Measurements from ENCODE around the gene CCDC91. TPM values are rescaled to one million over a fixed set of nuclear protein-coding genes. Genes with fewer than 3 reads are reported as not detected.
A peak's percentile ranks its signal among the peaks of the same experiment; 100 is the strongest.

CCDC91 gene
- total and polyA plus RNA-seq, 8 donors: 15.0 to 27.0 (median 19.1) TPM

GRCh38 chr12:28440081-28440608 lies 249.9 kb downstream of the CCDC91 start:
- WGBS, 2 donors: 91% methylated on average over 3 of the region's 3 CpGs

GRCh38 chr12:28442101-28442500 lies 251.8 kb downstream of the CCDC91 start:
- no peak overlapping the region for H3K27ac ChIP-seq
- no peak overlapping the region for H3K4me3 ChIP-seq
- no peaks in the 10 kb centered on the region for H3K36me3 ChIP-seq
- intact Hi-C loops (cut with DNase I): no loop called here
- H3K27me3 ChIP-seq: no peaks in the 10 kb centered on the region
- no peak for ATAC-seq
- 95% methylated on average over 4 of the region's 4 CpGs for WGBS, 2 donors
- no peaks in the 10 kb centered on the region for H3K9me3 ChIP-seq
- DNase-seq: no peak
- TF ChIP-seq, protein P1, sequence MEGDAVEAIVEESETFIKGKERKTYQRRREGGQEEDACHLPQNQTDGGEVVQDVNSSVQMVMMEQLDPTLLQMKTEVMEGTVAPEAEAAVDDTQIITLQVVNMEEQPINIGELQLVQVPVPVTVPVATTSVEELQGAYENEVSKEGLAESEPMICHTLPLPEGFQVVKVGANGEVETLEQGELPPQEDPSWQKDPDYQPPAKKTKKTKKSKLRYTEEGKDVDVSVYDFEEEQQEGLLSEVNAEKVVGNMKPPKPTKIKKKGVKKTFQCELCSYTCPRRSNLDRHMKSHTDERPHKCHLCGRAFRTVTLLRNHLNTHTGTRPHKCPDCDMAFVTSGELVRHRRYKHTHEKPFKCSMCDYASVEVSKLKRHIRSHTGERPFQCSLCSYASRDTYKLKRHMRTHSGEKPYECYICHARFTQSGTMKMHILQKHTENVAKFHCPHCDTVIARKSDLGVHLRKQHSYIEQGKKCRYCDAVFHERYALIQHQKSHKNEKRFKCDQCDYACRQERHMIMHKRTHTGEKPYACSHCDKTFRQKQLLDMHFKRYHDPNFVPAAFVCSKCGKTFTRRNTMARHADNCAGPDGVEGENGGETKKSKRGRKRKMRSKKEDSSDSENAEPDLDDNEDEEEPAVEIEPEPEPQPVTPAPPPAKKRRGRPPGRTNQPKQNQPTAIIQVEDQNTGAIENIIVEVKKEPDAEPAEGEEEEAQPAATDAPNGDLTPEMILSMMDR (IDR thresholded peaks at IDR 0.05): no peak
- FAIRE-seq: no peak
- H3K4me1 ChIP-seq: no peaks in the 10 kb centered on the region

More at GRCh38 chr12:28440081-28440608, 249.9 kb downstream of the CCDC91 start:
- Histone ChIP-seq H3K9me3 (no peaks in the 10 kb centered on the region), H3K27ac (no peak overlapping the region), H3K4me1 (no peaks in the 10 kb centered on the region), H3K27me3 (no peaks in the 10 kb centered on the region), H3K4me3 (no peak overlapping the region), H3K36me3 (no peaks in the 10 kb centered on the region)
- intact Hi-C loops (cut with DNase I): no loop called here
- no peak for DNase-seq
- FAIRE-seq: no peak
- TF ChIP-seq, protein P1 (IDR thresholded peaks at IDR 0.05): no peak
- ATAC-seq: no peak

DNA sequence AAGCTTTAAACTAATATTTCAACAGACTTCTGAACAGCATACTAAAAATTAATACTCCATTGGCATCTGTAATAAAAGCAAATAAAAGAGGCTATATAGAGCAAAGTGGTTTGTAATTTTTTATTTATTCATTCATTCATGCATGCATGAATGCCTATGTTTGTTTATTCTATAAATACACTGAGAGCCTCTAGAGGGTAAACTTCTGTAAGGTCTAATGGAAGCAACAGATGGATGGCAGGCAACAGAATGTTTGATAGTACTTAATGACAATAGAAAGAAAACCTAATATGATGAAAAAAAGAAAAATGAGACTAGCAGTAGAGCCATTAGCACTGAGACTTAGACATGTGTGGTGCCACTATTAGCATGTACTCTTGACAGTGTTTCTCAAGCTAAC lies 253.1 kb downstream of the CCDC91 start:
- H3K27ac ChIP-seq: no peak overlapping the region
- intact Hi-C loops (cut with DNase I): no loop called here
- no peaks in the 10 kb centered on the region for H3K4me1 ChIP-seq
- no peaks in the 10 kb centered on the region for H3K27me3 ChIP-seq
- ATAC-seq (peak in 1 of 4 donors; percentile 61), FAIRE-seq (no peak), DNase-seq (no peak)
- H3K4me3 ChIP-seq: no peak overlapping the region
- H3K36me3 ChIP-seq: no peaks in the 10 kb centered on the region
- TF ChIP-seq, protein P1 (IDR thresholded peaks at IDR 0.05): no peak
- H3K9me3 ChIP-seq: no peaks in the 10 kb centered on the region

- H3K27me3 ChIP-seq: no peaks in the 10 kb centered on the region
- ATAC-seq (no peak), DNase-seq (no peak), FAIRE-seq (no peak)
- no peak overlapping the region for H3K4me3 ChIP-seq
- intact Hi-C loops (cut with DNase I): no loop called here
- no peaks in the 10 kb centered on the region for H3K36me3 ChIP-seq
- H3K9me3 ChIP-seq: no peaks in the 10 kb centered on the region
- no peak overlapping the region for H3K27ac ChIP-seq
- no peaks in the 10 kb centered on the region for H3K4me1 ChIP-seq
- TF ChIP-seq, protein P1 (IDR thresholded peaks at IDR 0.05): no peak
These were observed 255.8 kb downstream of the CCDC91 start for GRCh38 chr12:28446031-28446430.

GRCh38 chr12:28453686-28454085 lies 263.4 kb downstream of the CCDC91 start:
- no peak for DNase-seq
- intact Hi-C loops (cut with DNase I): no loop called here
- Histone ChIP-seq H3K27me3 (no peaks in the 10 kb centered on the region), H3K9me3 (no peaks in the 10 kb centered on the region), H3K4me1 (peaks cover 0 to 5% (median 0%) of the 10 kb centered on the region in 3 donors), H3K36me3 (no peaks in the 10 kb centered on the region), H3K27ac (no peak overlapping the region), H3K4me3 (no peak overlapping the region)
- WGBS, 2 donors: 81 to 85% methylated on average over 4 of the region's 4 CpGs
- no peak for ATAC-seq
- no peak for FAIRE-seq
- TF ChIP-seq, protein P1 (IDR thresholded peaks at IDR 0.05): no peak

All from pancreas (tissue), 10 donors.